Stomach (tissue), 4 donors: ENCODE measurements around the gene POT1.

Source experiments
- POLR2A ChIP-seq, 4 donors: fragments of 450-650 bp; IDR thresholded peaks; one replicate each; pipeline ENCODE4 v1.6.1; 2016; ENCODE audit warnings: antibody characterized with exemption in 4 of 4, control low read depth in 2 of 4, mild to moderate bottlenecking in 1 of 4, moderate library complexity in 1 of 4
- TF ChIP-seq, protein P1 (sequence below), 7 experiments: fragments of 450-650 bp in 4 of 7; fragments of 200-600 bp in 3 of 7; sonication (generic) in 3 of 7; IDR thresholded peaks; one replicate each; pipeline ENCODE4 v1.5.1; 2016 to 2019; ENCODE audit warnings: antibody characterized with exemption in 7 of 7, control low read depth in 2 of 7, mild to moderate bottlenecking in 1 of 7

DNA sequence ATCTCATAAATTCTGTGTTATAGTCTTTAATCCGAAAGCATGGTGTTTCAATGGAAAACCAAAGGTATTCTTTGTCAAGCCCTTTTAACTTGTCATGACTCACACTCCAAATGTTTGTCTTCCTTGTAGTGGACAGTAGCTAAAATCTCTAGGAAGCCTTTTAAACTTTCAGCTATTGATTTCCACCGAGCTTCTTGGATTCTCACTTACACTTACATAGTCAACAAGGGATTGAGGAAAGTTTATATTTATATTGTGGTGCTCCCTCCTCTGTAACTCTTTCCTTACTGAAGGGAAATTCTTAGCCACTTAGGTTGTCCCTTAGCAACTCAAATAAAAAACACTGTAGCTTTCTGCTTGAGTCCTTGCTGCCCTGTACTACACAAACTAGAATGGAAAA is 132.9 kb downstream of the POT1 start:
- TF ChIP-seq, protein P1, sequence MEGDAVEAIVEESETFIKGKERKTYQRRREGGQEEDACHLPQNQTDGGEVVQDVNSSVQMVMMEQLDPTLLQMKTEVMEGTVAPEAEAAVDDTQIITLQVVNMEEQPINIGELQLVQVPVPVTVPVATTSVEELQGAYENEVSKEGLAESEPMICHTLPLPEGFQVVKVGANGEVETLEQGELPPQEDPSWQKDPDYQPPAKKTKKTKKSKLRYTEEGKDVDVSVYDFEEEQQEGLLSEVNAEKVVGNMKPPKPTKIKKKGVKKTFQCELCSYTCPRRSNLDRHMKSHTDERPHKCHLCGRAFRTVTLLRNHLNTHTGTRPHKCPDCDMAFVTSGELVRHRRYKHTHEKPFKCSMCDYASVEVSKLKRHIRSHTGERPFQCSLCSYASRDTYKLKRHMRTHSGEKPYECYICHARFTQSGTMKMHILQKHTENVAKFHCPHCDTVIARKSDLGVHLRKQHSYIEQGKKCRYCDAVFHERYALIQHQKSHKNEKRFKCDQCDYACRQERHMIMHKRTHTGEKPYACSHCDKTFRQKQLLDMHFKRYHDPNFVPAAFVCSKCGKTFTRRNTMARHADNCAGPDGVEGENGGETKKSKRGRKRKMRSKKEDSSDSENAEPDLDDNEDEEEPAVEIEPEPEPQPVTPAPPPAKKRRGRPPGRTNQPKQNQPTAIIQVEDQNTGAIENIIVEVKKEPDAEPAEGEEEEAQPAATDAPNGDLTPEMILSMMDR (IDR thresholded peaks at IDR 0.05): no peak
- no peak for TF ChIP-seq POLR2A (IDR thresholded peaks at IDR 0.05)
